ENCODE results near the gene PLEKHA5.

- TF ChIP-seq CTCF (IDR thresholded peaks at IDR 0.05) (no peak), POLR2A (IDR thresholded peaks at IDR 0.05) (no peak)
Measured at GRCh38 chr12:19198272-19198671, 68.7 kb downstream of the PLEKHA5 start.

Data from body of pancreas (tissue), 4 donors.